Measurements from ENCODE around the gene CNDP1. TPM values are rescaled to one million over a fixed set of nuclear protein-coding genes. Genes with fewer than 3 reads are reported as not detected.

The CNDP1 gene
- total RNA-seq, 1 experiment from 2014 or later: not detected

- Mint-ChIP-seq H3K27ac (ENCODE audit: unreplicated experiment) (no peak overlapping the region), H3K36me3 (ENCODE audit: insufficient read depth, unreplicated experiment) (no peaks in the 10 kb centered on the region), H3K9me3 (ENCODE audit: low read depth, unreplicated experiment) (no peaks in the 10 kb centered on the region), H3K4me3 (ENCODE audit: low read depth, unreplicated experiment) (no peak overlapping the region), H3K27me3 (ENCODE audit: unreplicated experiment) (peaks cover 42% of the 10 kb centered on the region), H3K4me1 (ENCODE audit: low read depth, unreplicated experiment) (no peaks in the 10 kb centered on the region)
- intact Hi-C loops (cut with micrococcal nuclease; ENCODE audit: unreplicated experiment): no loop called here
- CTCF ChIA-PET: no interaction called here
- BruUV-seq (replicated peaks): no TSS peak
- DNase-seq: no peak
- TF ChIP-seq, protein P1, sequence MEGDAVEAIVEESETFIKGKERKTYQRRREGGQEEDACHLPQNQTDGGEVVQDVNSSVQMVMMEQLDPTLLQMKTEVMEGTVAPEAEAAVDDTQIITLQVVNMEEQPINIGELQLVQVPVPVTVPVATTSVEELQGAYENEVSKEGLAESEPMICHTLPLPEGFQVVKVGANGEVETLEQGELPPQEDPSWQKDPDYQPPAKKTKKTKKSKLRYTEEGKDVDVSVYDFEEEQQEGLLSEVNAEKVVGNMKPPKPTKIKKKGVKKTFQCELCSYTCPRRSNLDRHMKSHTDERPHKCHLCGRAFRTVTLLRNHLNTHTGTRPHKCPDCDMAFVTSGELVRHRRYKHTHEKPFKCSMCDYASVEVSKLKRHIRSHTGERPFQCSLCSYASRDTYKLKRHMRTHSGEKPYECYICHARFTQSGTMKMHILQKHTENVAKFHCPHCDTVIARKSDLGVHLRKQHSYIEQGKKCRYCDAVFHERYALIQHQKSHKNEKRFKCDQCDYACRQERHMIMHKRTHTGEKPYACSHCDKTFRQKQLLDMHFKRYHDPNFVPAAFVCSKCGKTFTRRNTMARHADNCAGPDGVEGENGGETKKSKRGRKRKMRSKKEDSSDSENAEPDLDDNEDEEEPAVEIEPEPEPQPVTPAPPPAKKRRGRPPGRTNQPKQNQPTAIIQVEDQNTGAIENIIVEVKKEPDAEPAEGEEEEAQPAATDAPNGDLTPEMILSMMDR (IDR thresholded peaks at IDR 0.05; ENCODE audit: unreplicated experiment): no peak
Measured at GRCh38 chr18:74532511-74533025, 1.7 kb upstream of the CNDP1 start.

GRCh38 chr18:74533666-74534065 lies 634 bp upstream of the CNDP1 start:
- H3K27ac Mint-ChIP-seq (ENCODE audit: unreplicated experiment): no peak overlapping the region
- TF ChIP-seq, protein P1 (IDR thresholded peaks at IDR 0.05; ENCODE audit: unreplicated experiment): no peak
- BruUV-seq (replicated peaks): no TSS peak
- no peak for DNase-seq
- CTCF ChIA-PET: no interaction called here
- no peak overlapping the region for H3K4me3 Mint-ChIP-seq (ENCODE audit: low read depth, unreplicated experiment)
- H3K9me3 Mint-ChIP-seq (ENCODE audit: low read depth, unreplicated experiment): no peaks in the 10 kb centered on the region
- peaks cover 42% of the 10 kb centered on the region for H3K27me3 Mint-ChIP-seq (ENCODE audit: unreplicated experiment)
- no peaks in the 10 kb centered on the region for H3K36me3 Mint-ChIP-seq (ENCODE audit: insufficient read depth, unreplicated experiment)
- intact Hi-C loops (cut with micrococcal nuclease; ENCODE audit: unreplicated experiment): no loop called here
- H3K4me1 Mint-ChIP-seq (ENCODE audit: low read depth, unreplicated experiment): no peaks in the 10 kb centered on the region

- H3K36me3 Mint-ChIP-seq (ENCODE audit: insufficient read depth, unreplicated experiment): no peaks in the 10 kb centered on the region
- no peak overlapping the region for H3K4me3 Mint-ChIP-seq (ENCODE audit: low read depth, unreplicated experiment)
- TF ChIP-seq, protein P1 (IDR thresholded peaks at IDR 0.05; ENCODE audit: unreplicated experiment): no peak
- H3K9me3 Mint-ChIP-seq (ENCODE audit: low read depth, unreplicated experiment): no peaks in the 10 kb centered on the region
- CTCF ChIA-PET: no interaction called here
- H3K4me1 Mint-ChIP-seq (ENCODE audit: low read depth, unreplicated experiment): no peaks in the 10 kb centered on the region
- intact Hi-C loops (cut with micrococcal nuclease; ENCODE audit: unreplicated experiment): no loop called here
- no peak overlapping the region for H3K27ac Mint-ChIP-seq (ENCODE audit: unreplicated experiment)
- BruUV-seq (replicated peaks): no TSS peak
- peaks cover 45% of the 10 kb centered on the region for H3K27me3 Mint-ChIP-seq (ENCODE audit: unreplicated experiment)
- DNase-seq: no peak
Measured at GRCh38 chr18:74534981-74535649, 815 bp downstream of the CNDP1 start.

DNA sequence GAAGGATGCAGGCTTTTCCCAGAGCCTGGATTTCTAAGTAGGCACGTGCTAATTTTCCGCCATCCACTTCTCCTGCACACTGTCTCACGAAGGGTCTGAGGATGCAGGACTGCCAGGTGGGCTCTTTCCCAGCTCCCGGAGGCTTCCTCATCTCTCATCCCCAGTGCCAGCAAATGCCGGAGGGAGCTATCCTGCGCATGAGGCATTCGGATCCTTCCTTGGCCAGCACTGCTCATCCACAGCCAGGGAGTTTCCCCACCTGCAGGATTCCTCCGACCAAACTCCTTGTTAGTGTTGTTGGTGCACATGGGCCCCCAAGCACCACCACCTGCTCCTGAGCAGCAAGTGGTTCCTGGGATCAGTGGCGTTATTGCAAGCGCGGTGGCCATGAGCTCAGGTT lies 5.0 kb downstream of the CNDP1 start:
- H3K27me3 Mint-ChIP-seq (ENCODE audit: unreplicated experiment): peaks cover 10% of the 10 kb centered on the region
- TF ChIP-seq, protein P1 (IDR thresholded peaks at IDR 0.05; ENCODE audit: unreplicated experiment): no peak
- peaks cover 9% of the 10 kb centered on the region for H3K4me1 Mint-ChIP-seq (ENCODE audit: low read depth, unreplicated experiment)
- DNase-seq: no peak
- CTCF ChIA-PET: no interaction called here
- no TSS peak for BruUV-seq (replicated peaks)
- intact Hi-C loops (cut with micrococcal nuclease; ENCODE audit: unreplicated experiment): no loop called here
- no peak overlapping the region for H3K4me3 Mint-ChIP-seq (ENCODE audit: low read depth, unreplicated experiment)
- no peaks in the 10 kb centered on the region for H3K9me3 Mint-ChIP-seq (ENCODE audit: low read depth, unreplicated experiment)
- no peaks in the 10 kb centered on the region for H3K36me3 Mint-ChIP-seq (ENCODE audit: insufficient read depth, unreplicated experiment)
- no peak overlapping the region for H3K27ac Mint-ChIP-seq (ENCODE audit: unreplicated experiment)
